HepG2 (cell line): ENCODE measurements around the gene NFYB. TPM values are rescaled to one million over a fixed set of nuclear protein-coding genes. Genes with fewer than 3 reads are reported as not detected.

Source experiments
- ATAC-seq: fragments of 200-7000 bp; cut with Tn5 transposase; 3 replicates; pipeline ENCODE4 v1.9.1; 2020; ENCODE audit warnings: mild to moderate bottlenecking, moderate library complexity
- BruUV-seq: library from RNA; stranded (reverse); fragments of 400-500 nt; replicated peaks from 2 replicates; lab custom pipeline; 2021; lab: Mats Ljungman, UMichigan
- CTCF ChIA-PET: fragments of 300-600 bp; formaldehyde crosslinking; extraction: SDS; loops from one replicate; lab custom pipeline; 2021; ENCODE audit warnings: low total read pairs, inconsistent platforms, low intra/inter-chr PET ratio; lab: Yijun Ruan, JAX
- POLR2A ChIA-PET: fragments of 350-600 bp; sonication (Branson Sonifier 250); formaldehyde crosslinking; loops from one replicate; lab custom pipeline; 2020; ENCODE audit warnings: antibody characterized with exemption, inconsistent platforms; lab: Yijun Ruan, JAX
- DNase-seq: peaks from one replicate; pipeline ENCODE4 v3.0.0-alpha.2; 2015; ENCODE audit warnings: low spot score
- FAIRE-seq: peaks from 3 replicates; lab custom pipeline; 2011; peaks lifted over from hg19 to GRCh38; lab: Jason Lieb, UNC
- H2AFZ ChIP-seq: one replicate; pipeline ENCODE4 v1.6.1; 2011; ENCODE audit warnings: low read length, inconsistent platforms
- H3K27ac ChIP-seq: fragments of 300-600 bp; 3 replicates; pipeline ENCODE4 v1.8.0; 2011; ENCODE audit warnings: mixed run types, mild to moderate bottlenecking, mixed read lengths, low read length, inconsistent platforms; ENCODE audit not compliant: insufficient read depth; ENCODE audit errors: extremely low read length
- H3K27me3 ChIP-seq, 2 experiments: fragments of 200-600 bp in 1 of 2; 2 replicates in 1 of 2; 3 replicates in 1 of 2; pipeline versions ENCODE4 v1.6.0 to v1.8.0; 2011; ENCODE audit warnings: low read length in 2 of 2, mild to moderate bottlenecking in 2 of 2, moderate library complexity in 2 of 2, inconsistent platforms in 1 of 2; ENCODE audit not compliant: insufficient read depth in 2 of 2, control insufficient read depth in 1 of 2
- H3K36me3 ChIP-seq, 2 experiments: fragments of 200-600 bp in 1 of 2; replicated peaks in 1 of 2; 2 replicates in 1 of 2; 3 replicates in 1 of 2; pipeline versions ENCODE4 v1.5.1 to v1.8.0; 2011; ENCODE audit warnings: low read length in 2 of 2, inconsistent platforms in 1 of 2; ENCODE audit not compliant: insufficient read depth in 2 of 2, control insufficient read depth in 1 of 2
- H3K4me1 ChIP-seq: 2 replicates; pipeline ENCODE4 v1.5.1; 2012; ENCODE audit warnings: low read length, inconsistent platforms; ENCODE audit not compliant: insufficient read depth
- H3K4me2 ChIP-seq: 2 replicates; pipeline ENCODE4 v1.6.0; 2011; ENCODE audit warnings: low read depth, low read length, inconsistent platforms
- H3K4me3 ChIP-seq, 3 experiments: fragments of 200-600 bp in 1 of 3; sonication (generic), shearing (Covaris generic) in 1 of 3; replicated peaks in 1 of 3; 2 replicates each; pipeline ENCODE4 v1.5.1; 2011 to 2016; ENCODE audit warnings: low read length in 3 of 3, inconsistent platforms in 2 of 3, low read depth in 2 of 3, mild to moderate bottlenecking in 2 of 3, control low read depth in 1 of 3, mixed read lengths in 1 of 3; ENCODE audit not compliant: insufficient read depth in 1 of 3
- H3K79me2 ChIP-seq: one replicate; pipeline ENCODE4 v1.6.1; 2011; ENCODE audit warnings: low read length, inconsistent platforms; ENCODE audit not compliant: insufficient read depth
- H3K9ac ChIP-seq: 2 replicates; pipeline ENCODE4 v1.6.0; 2011; ENCODE audit warnings: mild to moderate bottlenecking, low read depth, low read length, inconsistent platforms; ENCODE audit not compliant: insufficient read depth
- H3K9me3 ChIP-seq: 2 replicates; pipeline ENCODE4 v1.5.1; 2012; ENCODE audit warnings: mild to moderate bottlenecking, low read length
- H4K20me1 ChIP-seq: 2 replicates; pipeline ENCODE4 v1.6.0; 2011; ENCODE audit warnings: inconsistent platforms, mild to moderate bottlenecking, low read length, moderate library complexity; ENCODE audit not compliant: insufficient read depth
- ATF2 ChIP-seq: sonication (generic); formaldehyde crosslinking; IDR thresholded peaks from 2 replicates; pipeline ENCODE4 v1.4.0; 2020; ENCODE audit warnings: missing genetic modification reagents
- GATA4 ChIP-seq: sonication (generic); IDR thresholded peaks from 2 replicates; pipeline ENCODE4 v1.6.1; 2016; ENCODE audit warnings: antibody characterized with exemption, low read depth, borderline replicate concordance
- KDM3A ChIP-seq: IDR thresholded peaks from 2 replicates; pipeline ENCODE4 v1.6.1; 2018; ENCODE audit warnings: low read depth, missing compliant biosample characterization
- SRF ChIP-seq: IDR thresholded peaks from 2 replicates; pipeline ENCODE4 v1.6.1; 2011; ENCODE audit warnings: mild to moderate bottlenecking, low read depth, low read length, moderate library complexity
- SSRP1 ChIP-seq: IDR thresholded peaks from 2 replicates; pipeline ENCODE4 v1.6.1; 2016; ENCODE audit warnings: control low read depth
- TERF1 ChIP-seq: sonication (generic); formaldehyde crosslinking; IDR thresholded peaks from 2 replicates; pipeline ENCODE4 v1.8.0; 2022; ENCODE audit warnings: mild to moderate bottlenecking, missing genetic modification reagents, moderate library complexity
- TSC22D2 ChIP-seq: sonication (generic); formaldehyde crosslinking; IDR thresholded peaks from 2 replicates; pipeline ENCODE4 v1.5.1; 2020; ENCODE audit warnings: missing genetic modification reagents, mild to moderate bottlenecking, borderline replicate concordance
- ZBTB46 ChIP-seq: sonication (generic); formaldehyde crosslinking; IDR thresholded peaks from 2 replicates; pipeline ENCODE4 v1.4.0; 2020; ENCODE audit warnings: mild to moderate bottlenecking, missing genetic modification reagents, borderline replicate concordance
- ZNF224 ChIP-seq: sonication (generic); formaldehyde crosslinking; IDR thresholded peaks from 2 replicates; pipeline ENCODE4 v1.5.0; 2020; ENCODE audit warnings: mild to moderate bottlenecking, missing genetic modification reagents
- ZNF576 ChIP-seq: sonication (generic); formaldehyde crosslinking; IDR thresholded peaks from 2 replicates; pipeline ENCODE4 v1.4.0; 2020; ENCODE audit warnings: mild to moderate bottlenecking, missing genetic modification reagents
- ZNF615 ChIP-seq: sonication (generic); formaldehyde crosslinking; IDR thresholded peaks from 2 replicates; pipeline ENCODE4 v1.5.0; 2020; ENCODE audit warnings: mild to moderate bottlenecking, missing genetic modification reagents, borderline replicate concordance
- ZNF740 ChIP-seq: sonication (generic); formaldehyde crosslinking; IDR thresholded peaks from 2 replicates; pipeline ENCODE4 v1.4.0; 2020; ENCODE audit warnings: missing genetic modification reagents
- ZNF775 ChIP-seq: sonication (generic); formaldehyde crosslinking; IDR thresholded peaks from 2 replicates; pipeline ENCODE4 v1.4.0; 2020; ENCODE audit warnings: missing genetic modification reagents, mild to moderate bottlenecking, moderate library complexity, borderline replicate concordance
- ZNF781 ChIP-seq: sonication (generic); formaldehyde crosslinking; IDR thresholded peaks from 2 replicates; pipeline ENCODE4 v1.5.1; 2020; ENCODE audit warnings: borderline replicate concordance, mild to moderate bottlenecking, missing genetic modification reagents; ENCODE audit errors: not compliant biosample characterization
- WGBS: methylation state at CpG from one replicate; pipeline ENCODE4 v1.1.6; 2017; ENCODE audit warnings: low lambda C conversion rate; 5-methylcytosine and 5-hydroxymethylcytosine counted together
- in situ Hi-C: cut with HindIII; loops from 2 replicates; pipeline ENCODE4 v1.10.0; 2017; ENCODE audit warnings: low pct_unique_long_range_greater_than_20kb; ENCODE audit not compliant: extremely low pct_ligation_motif_present
- intact Hi-C: fragments of 100-400 bp; cut with micrococcal nuclease; formaldehyde crosslinking; loops from one replicate; pipeline ENCODE4 v1.10.0; 2022; ENCODE audit not compliant: unreplicated experiment
- polyA plus RNA-seq, 8 experiments: library from polyadenylated mRNA; depleted of rRNA in 3 of 8; stranded (reverse) in 7 of 8; unstranded in 1 of 8; fragments of >200 nt; fragmentation: Illumina TruSeq in 4 of 8; extraction: Trizol in 4 of 8; gene quantifications; 2 replicates each; pipeline versions ENCODE4 v1.2.1 to v1.2.3, GENCODE V29; 2011 to 2016; ENCODE audit warnings: low read depth in 4 of 8, missing spikeins in 1 of 8, mixed read lengths in 1 of 8; ENCODE audit not compliant: insufficient read depth in 1 of 8
- total RNA-seq, 5 experiments: library from RNA; depleted of rRNA; stranded (reverse); fragments of >200 nt; fragmentation: Illumina TruSeq; extraction: Trizol; gene quantifications; 2 replicates each; pipeline ENCODE4 v1.2.3, GENCODE V29; 2016; ENCODE audit warnings: low read depth in 1 of 5

Gene NFYB
- total and polyA plus RNA-seq, 2 of the 13 experiments (the other 11 are each of a cell fraction or from before 2014, with no cell fraction given), result 18.7 to 36.6 TPM

GRCh38 chr12:104181313-104181712, 43.3 kb upstream of the NFYB start:
- Histone ChIP-seq H3K9me3 (no peaks in the 10 kb centered on the region), H3K27ac (no peak overlapping the region), H4K20me1 (no peaks in the 10 kb centered on the region), H3K9ac (no peak overlapping the region), H3K4me1 (peaks cover 8% of the 10 kb centered on the region; the same call in 1 of the 2 replicates), H3K4me2 (no peak overlapping the region), H3K36me3 (no peaks in the 10 kb centered on the region), H2AFZ (no peak overlapping the region), H3K4me3 (no peak overlapping the region), H3K79me2 (no peaks in the 10 kb centered on the region), H3K27me3 (no peaks in the 10 kb centered on the region)
- no TSS peak for BruUV-seq
- intact Hi-C loops (no loop called here), in situ Hi-C loops (no loop called here)
- FAIRE-seq (no peak), ATAC-seq (no peak), DNase-seq (no peak)
- TF ChIP-seq TSC22D2 (CRISPR knock-in tag) (no peak), SRF (no peak), ZNF775 (CRISPR knock-in tag) (no peak), TERF1 (CRISPR knock-in tag) (no peak)
- ChIA-PET POLR2A (no interaction called here), CTCF (no interaction called here)
- 7% methylated on average over 4 of the region's 4 CpGs for WGBS

GRCh38 chr12:104180374-104180773, 42.4 kb upstream of the NFYB start:
- Histone ChIP-seq H3K27ac (no peak overlapping the region), H3K36me3 (no peaks in the 10 kb centered on the region), H3K9me3 (no peaks in the 10 kb centered on the region), H3K79me2 (no peaks in the 10 kb centered on the region), H3K4me3 (no peak overlapping the region), H3K27me3 (no peaks in the 10 kb centered on the region), H2AFZ (no peak overlapping the region), H3K9ac (no peak overlapping the region), H4K20me1 (no peaks in the 10 kb centered on the region), H3K4me2 (no peak overlapping the region), H3K4me1 (peaks cover 8% of the 10 kb centered on the region; the same call in 1 of the 2 replicates)
- in situ Hi-C loops (no loop called here), intact Hi-C loops (no loop called here)
- ATAC-seq (no peak), FAIRE-seq (no peak), DNase-seq (no peak)
- TF ChIP-seq SSRP1 (CRISPR knock-in tag), result no peak
- no peak for TF ChIP-seq ZNF615 (CRISPR knock-in tag)
- TF ChIP-seq ZNF740 (CRISPR knock-in tag), result no peak
- TF ChIP-seq ATF2 (CRISPR knock-in tag), result no peak
- no peak for TF ChIP-seq KDM3A (CRISPR knock-in tag)
- no peak for TF ChIP-seq ZNF781 (CRISPR knock-in tag)
- TF ChIP-seq ZNF224 (CRISPR knock-in tag), result no peak
- no peak for TF ChIP-seq ZNF576 (CRISPR knock-in tag)
- TF ChIP-seq ZBTB46 (CRISPR knock-in tag), result no peak
- TF ChIP-seq GATA4, result no peak
- CTCF ChIA-PET, result no interaction called here
- no TSS peak for BruUV-seq
- 28% methylated on average over 5 of the region's 5 CpGs for WGBS
- POLR2A ChIA-PET, result no interaction called here
